ENCODE data around the gene TCHH.

GRCh38 chr1:152089014-152089674 is 26.1 kb downstream of the TCHH start, which contains the start of gene TCHHL1:
- no peak for TF ChIP-seq CTCF (IDR thresholded peaks at IDR 0.05)
- TF ChIP-seq POLR2A (IDR thresholded peaks at IDR 0.05), result no peak

All from Peyer's patch (tissue), 4 donors.